ENCODE data around the gene BAIAP2.

- TF ChIP-seq, protein P1, sequence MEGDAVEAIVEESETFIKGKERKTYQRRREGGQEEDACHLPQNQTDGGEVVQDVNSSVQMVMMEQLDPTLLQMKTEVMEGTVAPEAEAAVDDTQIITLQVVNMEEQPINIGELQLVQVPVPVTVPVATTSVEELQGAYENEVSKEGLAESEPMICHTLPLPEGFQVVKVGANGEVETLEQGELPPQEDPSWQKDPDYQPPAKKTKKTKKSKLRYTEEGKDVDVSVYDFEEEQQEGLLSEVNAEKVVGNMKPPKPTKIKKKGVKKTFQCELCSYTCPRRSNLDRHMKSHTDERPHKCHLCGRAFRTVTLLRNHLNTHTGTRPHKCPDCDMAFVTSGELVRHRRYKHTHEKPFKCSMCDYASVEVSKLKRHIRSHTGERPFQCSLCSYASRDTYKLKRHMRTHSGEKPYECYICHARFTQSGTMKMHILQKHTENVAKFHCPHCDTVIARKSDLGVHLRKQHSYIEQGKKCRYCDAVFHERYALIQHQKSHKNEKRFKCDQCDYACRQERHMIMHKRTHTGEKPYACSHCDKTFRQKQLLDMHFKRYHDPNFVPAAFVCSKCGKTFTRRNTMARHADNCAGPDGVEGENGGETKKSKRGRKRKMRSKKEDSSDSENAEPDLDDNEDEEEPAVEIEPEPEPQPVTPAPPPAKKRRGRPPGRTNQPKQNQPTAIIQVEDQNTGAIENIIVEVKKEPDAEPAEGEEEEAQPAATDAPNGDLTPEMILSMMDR (conservative IDR thresholded peaks at IDR 0.05; ENCODE audit: low read length): no peak
- no peak for TF ChIP-seq EZH2phosphoT487 (IDR thresholded peaks at IDR 0.05; ENCODE audit: borderline replicate concordance)
These were observed 115.6 kb downstream of the BAIAP2 start for GRCh38 chr17:81150377-81151077.

Measured in Loucy (cell line).